SK-N-SH treated with all-trans-retinoic acid at 6 μM for 48 hours (cell line): ENCODE data around the gene CCDC88C.

ENCODE experiments used
- ISL1 ChIP-seq: fragments of 250-450 bp; sonication (Bioruptor Pico); IDR thresholded peaks from 2 replicates; pipeline ENCODE4 v2.1.2; 2022; ENCODE audit warnings: mild to moderate bottlenecking, moderate library complexity
- PATZ1 ChIP-seq: fragments of 250-450 bp; sonication (Bioruptor Pico); IDR thresholded peaks from 2 replicates; pipeline ENCODE4 v1.8.0; 2020; ENCODE audit warnings: mild to moderate bottlenecking, moderate library complexity, borderline replicate concordance
- PPARA ChIP-seq: fragments of 250-450 bp; sonication (Bioruptor Pico); IDR thresholded peaks from 2 replicates; pipeline ENCODE4 v1.5.0; 2020; ENCODE audit warnings: mild to moderate bottlenecking, borderline replicate concordance
- SNAI2 ChIP-seq: fragments of 250-450 bp; sonication (Bioruptor Pico); IDR thresholded peaks from 2 replicates; pipeline ENCODE4 v1.5.0; 2020; ENCODE audit warnings: mild to moderate bottlenecking, moderate library complexity
- TCF4 ChIP-seq: fragments of 250-450 bp; sonication (Bioruptor Pico); IDR thresholded peaks from 2 replicates; pipeline ENCODE4 v1.8.0; 2021; ENCODE audit warnings: mild to moderate bottlenecking, moderate library complexity, borderline replicate concordance
- TOX ChIP-seq: fragments of 250-450 bp; sonication (Bioruptor Pico); IDR thresholded peaks from 2 replicates; pipeline ENCODE4 v1.8.0; 2021; ENCODE audit warnings: mild to moderate bottlenecking, moderate library complexity, borderline replicate concordance
- ZFP3 ChIP-seq: fragments of 250-450 bp; sonication (Bioruptor Pico); IDR thresholded peaks from 2 replicates; pipeline ENCODE4 v1.5.0; 2020; ENCODE audit warnings: mild to moderate bottlenecking, moderate library complexity
- ZFP30 ChIP-seq: fragments of 450-650 bp; formaldehyde crosslinking; IDR thresholded peaks from 2 replicates; pipeline ENCODE4 v1.5.0; 2022; ENCODE audit warnings: mild to moderate bottlenecking, moderate library complexity
- ZNF565 ChIP-seq: fragments of 450-650 bp; formaldehyde crosslinking; conservative IDR thresholded peaks from 2 replicates; pipeline ENCODE4 v1.5.0; 2020; ENCODE audit warnings: low read depth, mild to moderate bottlenecking, moderate library complexity
- ZNF8 ChIP-seq: fragments of 450-650 bp; formaldehyde crosslinking; IDR thresholded peaks from 2 replicates; pipeline ENCODE4 v1.5.0; 2020; ENCODE audit warnings: mild to moderate bottlenecking, moderate library complexity

- TF ChIP-seq PPARA, result no peak
- TF ChIP-seq ZFP30 (CRISPR knock-in tag), result no peak
- no peak for TF ChIP-seq PATZ1
- TF ChIP-seq TCF4 (CRISPR knock-in tag), result no peak
- no peak for TF ChIP-seq ISL1
- TF ChIP-seq SNAI2 (CRISPR knock-in tag), result no peak
- TF ChIP-seq ZNF8 (CRISPR knock-in tag), result no peak
- TF ChIP-seq ZFP3, result no peak
- TF ChIP-seq ZNF565 (CRISPR knock-in tag), result no peak
- no peak for TF ChIP-seq TOX (CRISPR knock-in tag)
These were observed 122.3 kb downstream of the CCDC88C start for GRCh38 chr14:91295276-91295845.
